K562 (cell line): ENCODE results near the gene SNRPD2. TPM values are rescaled to one million over a fixed set of nuclear protein-coding genes. Genes with fewer than 3 reads are reported as not detected.
A peak's percentile ranks its signal among the peaks of the same experiment; 100 is the strongest.

Experiments used
- CHCHD3 ChIP-seq: fragments of 250-450 bp; sonication (Bioruptor Pico); IDR thresholded peaks from 2 replicates; pipeline ENCODE4 v2.1.2; 2022; ENCODE audit warnings: mild to moderate bottlenecking
- CXXC5 ChIP-seq: fragments of 250-450 bp; sonication (Bioruptor Pico); IDR thresholded peaks from 2 replicates; pipeline ENCODE4 v1.8.0; 2022; ENCODE audit warnings: inconsistent platforms, mild to moderate bottlenecking, moderate library complexity
- FOSL1 ChIP-seq: fragments of 200-800 bp; sonication (Bioruptor generic); conservative IDR thresholded peaks from 2 replicates; pipeline ENCODE4 v1.6.1; 2016; ENCODE audit warnings: missing genetic modification characterization, missing compliant biosample characterization
- KAT7 ChIP-seq: sonication (generic); formaldehyde crosslinking; IDR thresholded peaks from 2 replicates; pipeline ENCODE4 v1.8.0; 2022; ENCODE audit warnings: missing genetic modification reagents, mild to moderate bottlenecking, borderline replicate concordance
- KLF1 ChIP-seq: fragments of 450-650 bp; IDR thresholded peaks from 2 replicates; pipeline ENCODE4 v1.6.1; 2016; ENCODE audit warnings: missing genetic modification characterization, missing compliant biosample characterization
- LCOR ChIP-seq: sonication (generic); formaldehyde crosslinking; IDR thresholded peaks from 2 replicates; pipeline ENCODE4 v1.8.0; 2022; ENCODE audit warnings: mild to moderate bottlenecking, missing genetic modification reagents
- MLX ChIP-seq, 2 experiments: fragments of 450-650 bp in 1 of 2; sonication (generic) in 1 of 2; formaldehyde crosslinking; conservative IDR thresholded peaks; 2 replicates each; pipeline versions ENCODE4 v1.4.0 to v1.8.1; 2020 to 2022; ENCODE audit warnings: mild to moderate bottlenecking in 1 of 2, missing genetic modification reagents in 1 of 2
- PHF21A ChIP-seq: fragments of 450-650 bp; IDR thresholded peaks from 2 replicates; pipeline ENCODE4 v1.6.1; 2017; ENCODE audit warnings: low read depth, borderline replicate concordance
- PHF8 ChIP-seq: fragments of 200-600 bp; sonication (generic); IDR thresholded peaks from 2 replicates; pipeline ENCODE4 v1.6.1; 2012; ENCODE audit warnings: mixed run types, mild to moderate bottlenecking, inconsistent platforms, low read length, moderate library complexity, borderline replicate concordance
- RAD21 ChIP-seq, 2 experiments: fragments of 250-450 bp in 1 of 2; fragments of 450-650 bp in 1 of 2; sonication (Bioruptor Pico) in 1 of 2; formaldehyde crosslinking in 1 of 2; IDR thresholded peaks in 1 of 2; conservative IDR thresholded peaks in 1 of 2; 2 replicates each; pipeline versions ENCODE4 v1.4.0 to v1.8.0; 2020 to 2022; ENCODE audit warnings: mild to moderate bottlenecking in 2 of 2, moderate library complexity in 1 of 2
- RBFOX2 ChIP-seq: fragments of 200-400 bp; formaldehyde crosslinking; IDR thresholded peaks from 2 replicates; pipeline ENCODE4 v1.6.1; 2017; ENCODE audit warnings: low read depth, mild to moderate bottlenecking, low read length, moderate library complexity
- RBM22 ChIP-seq: fragments of 200-400 bp; formaldehyde crosslinking; IDR thresholded peaks from 2 replicates; pipeline ENCODE4 v1.6.1; 2018; ENCODE audit warnings: low read length, low read depth; ENCODE audit not compliant: poor library complexity, severe bottlenecking
- TCF3 ChIP-seq: sonication (generic); formaldehyde crosslinking; IDR thresholded peaks from 2 replicates; pipeline ENCODE4 v1.4.0; 2020; ENCODE audit warnings: mild to moderate bottlenecking, missing genetic modification reagents
- ZNF197 ChIP-seq: fragments of 200-800 bp; sonication (Bioruptor generic); IDR thresholded peaks from 2 replicates; pipeline ENCODE4 v1.6.1; 2016; ENCODE audit warnings: low read depth, missing genetic modification characterization, missing compliant biosample characterization
- ZNF740 ChIP-seq, 3 experiments: fragments of 200-800 bp in 1 of 3; sonication (Bioruptor generic) in 1 of 3; sonication (generic) in 1 of 3; formaldehyde crosslinking in 1 of 3; IDR thresholded peaks; 2 replicates each; pipeline versions ENCODE4 v1.6.1 to v1.8.0; 2016 to 2022; ENCODE audit warnings: mild to moderate bottlenecking in 2 of 3, missing compliant biosample characterization in 2 of 3, missing genetic modification characterization in 2 of 3, missing genetic modification reagents in 1 of 3
- polyA plus RNA-seq, 8 experiments: library from polyadenylated mRNA; depleted of rRNA in 4 of 8; stranded (reverse) in 5 of 8; unstranded in 3 of 8; fragments of >200 nt; fragmentation: Nextera tagmentation in 2 of 8; fragmentation: Illumina TruSeq in 1 of 8; extraction: Ambion mirVana in 2 of 8; extraction: Trizol in 1 of 8; gene quantifications; 2 replicates each; pipeline versions ENCODE4 v1.2.1 to v1.2.3, GENCODE V29; 2011 to 2014; ENCODE audit warnings: inconsistent platforms in 1 of 8, missing spikeins in 1 of 8
- total RNA-seq, 7 experiments: library from RNA; depleted of rRNA in 6 of 7; stranded (reverse); fragments of >200 nt in 6 of 7; fragmentation: Illumina TruSeq in 2 of 7; extraction: Trizol in 2 of 7; gene quantifications; 2 replicates each; pipeline versions ENCODE4 v1.2.1 to v1.2.3, GENCODE V29; 2011 to 2021; ENCODE audit warnings: low replicate concordance in 1 of 7
- TF ChIP-seq, protein P1 (sequence below): sonication (generic); formaldehyde crosslinking; IDR thresholded peaks from 2 replicates; pipeline ENCODE4 v1.8.0; 2023; ENCODE audit warnings: mild to moderate bottlenecking, missing genetic modification reagents
- TF ChIP-seq, protein P2 (sequence below): fragments of 250-450 bp; sonication (Bioruptor Pico); IDR thresholded peaks from 2 replicates; pipeline ENCODE4 v1.5.1; 2021; ENCODE audit warnings: mild to moderate bottlenecking

SNRPD2 gene
- total and polyA plus RNA-seq, 9 of the 15 experiments (the other 6 are each of a cell fraction or from before 2014, with no cell fraction given) = 728 to 4,411 (median 1,029) TPM

DNA sequence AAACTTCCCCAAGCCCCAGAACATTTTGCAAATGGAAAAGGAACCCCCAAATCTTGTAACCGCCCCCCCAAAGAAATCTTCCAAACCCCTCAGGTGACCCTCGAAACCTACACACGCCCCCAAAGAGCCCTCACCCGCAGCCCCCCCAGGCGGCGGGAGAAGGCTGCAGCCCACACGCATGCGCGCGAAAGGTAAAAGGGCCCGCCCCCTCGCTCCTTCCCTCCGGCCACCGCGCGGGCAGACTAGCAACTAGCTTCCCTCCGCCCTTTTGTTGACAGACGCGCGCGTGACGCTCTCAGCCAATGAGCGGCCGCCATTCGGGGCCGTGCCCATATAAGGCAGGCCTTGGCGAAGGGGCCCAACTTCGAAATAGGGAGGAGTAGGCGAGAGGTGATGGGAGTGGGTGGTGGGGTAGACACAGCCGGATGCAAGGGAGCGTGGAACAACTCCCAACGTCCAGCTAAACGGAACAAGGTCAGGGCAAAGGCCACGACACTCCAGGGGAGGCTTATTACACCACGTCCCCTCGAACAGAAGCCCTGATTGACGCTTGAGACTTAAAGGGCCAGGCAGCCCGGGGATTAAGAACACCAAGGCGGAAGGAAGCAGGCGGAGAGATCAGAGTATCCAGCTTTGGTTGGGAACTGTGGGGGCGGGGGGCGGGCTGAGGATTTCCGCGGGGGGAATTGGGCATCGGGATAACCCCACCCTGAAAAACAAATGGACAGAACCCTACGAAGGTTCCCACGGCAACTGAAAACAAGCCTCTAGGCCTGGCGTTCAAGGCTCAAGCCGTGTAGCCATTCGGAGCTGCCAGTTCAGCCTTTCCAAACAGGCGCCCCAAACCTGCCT lies 25.6 kb upstream of the SNRPD2 start (continued):
- peak; percentile 63 for TF ChIP-seq ZNF740 (CRISPR knock-in tag; IDR thresholded peaks at IDR 0.05)
- TF ChIP-seq ZNF740 (tag; IDR thresholded peaks at IDR 0.05) = peak in 1 of 2 experiments; percentile 68; a peak in 1 of 4 replicates
- no peak; the same call in 1 of the 2 replicates for TF ChIP-seq KAT7 (CRISPR knock-in tag)
- no peak for TF ChIP-seq RBM22
- TF ChIP-seq TCF3 = peak; percentile 45; the same call in 1 of the 2 replicates
- TF ChIP-seq CXXC5 (CRISPR knock-in tag) = peak; percentile 77
- TF ChIP-seq KLF1 = peak; percentile 87
- TF ChIP-seq, protein P1, sequence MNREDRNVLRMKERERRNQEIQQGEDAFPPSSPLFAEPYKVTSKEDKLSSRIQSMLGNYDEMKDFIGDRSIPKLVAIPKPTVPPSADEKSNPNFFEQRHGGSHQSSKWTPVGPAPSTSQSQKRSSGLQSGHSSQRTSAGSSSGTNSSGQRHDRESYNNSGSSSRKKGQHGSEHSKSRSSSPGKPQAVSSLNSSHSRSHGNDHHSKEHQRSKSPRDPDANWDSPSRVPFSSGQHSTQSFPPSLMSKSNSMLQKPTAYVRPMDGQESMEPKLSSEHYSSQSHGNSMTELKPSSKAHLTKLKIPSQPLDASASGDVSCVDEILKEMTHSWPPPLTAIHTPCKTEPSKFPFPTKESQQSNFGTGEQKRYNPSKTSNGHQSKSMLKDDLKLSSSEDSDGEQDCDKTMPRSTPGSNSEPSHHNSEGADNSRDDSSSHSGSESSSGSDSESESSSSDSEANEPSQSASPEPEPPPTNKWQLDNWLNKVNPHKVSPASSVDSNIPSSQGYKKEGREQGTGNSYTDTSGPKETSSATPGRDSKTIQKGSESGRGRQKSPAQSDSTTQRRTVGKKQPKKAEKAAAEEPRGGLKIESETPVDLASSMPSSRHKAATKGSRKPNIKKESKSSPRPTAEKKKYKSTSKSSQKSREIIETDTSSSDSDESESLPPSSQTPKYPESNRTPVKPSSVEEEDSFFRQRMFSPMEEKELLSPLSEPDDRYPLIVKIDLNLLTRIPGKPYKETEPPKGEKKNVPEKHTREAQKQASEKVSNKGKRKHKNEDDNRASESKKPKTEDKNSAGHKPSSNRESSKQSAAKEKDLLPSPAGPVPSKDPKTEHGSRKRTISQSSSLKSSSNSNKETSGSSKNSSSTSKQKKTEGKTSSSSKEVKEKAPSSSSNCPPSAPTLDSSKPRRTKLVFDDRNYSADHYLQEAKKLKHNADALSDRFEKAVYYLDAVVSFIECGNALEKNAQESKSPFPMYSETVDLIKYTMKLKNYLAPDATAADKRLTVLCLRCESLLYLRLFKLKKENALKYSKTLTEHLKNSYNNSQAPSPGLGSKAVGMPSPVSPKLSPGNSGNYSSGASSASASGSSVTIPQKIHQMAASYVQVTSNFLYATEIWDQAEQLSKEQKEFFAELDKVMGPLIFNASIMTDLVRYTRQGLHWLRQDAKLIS = peak; percentile 73; the same call in 1 of the 2 replicates
- TF ChIP-seq, protein P2, sequence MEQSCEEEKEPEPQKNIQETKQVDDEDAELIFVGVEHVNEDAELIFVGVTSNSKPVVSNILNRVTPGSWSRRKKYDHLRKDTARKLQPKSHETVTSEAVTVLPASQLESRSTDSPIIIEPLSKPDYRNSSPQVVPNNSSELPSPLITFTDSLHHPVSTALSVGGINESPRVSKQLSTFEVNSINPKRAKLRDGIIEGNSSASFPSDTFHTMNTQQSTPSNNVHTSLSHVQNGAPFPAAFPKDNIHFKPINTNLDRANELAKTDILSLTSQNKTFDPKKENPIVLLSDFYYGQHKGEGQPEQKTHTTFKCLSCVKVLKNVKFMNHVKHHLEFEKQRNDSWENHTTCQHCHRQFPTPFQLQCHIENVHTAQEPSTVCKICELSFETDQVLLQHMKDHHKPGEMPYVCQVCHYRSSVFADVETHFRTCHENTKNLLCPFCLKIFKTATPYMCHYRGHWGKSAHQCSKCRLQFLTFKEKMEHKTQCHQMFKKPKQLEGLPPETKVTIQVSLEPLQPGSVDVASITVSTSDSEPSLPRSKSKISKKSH = no peak
- peak; percentile 43; the same call in 1 of the 2 replicates for TF ChIP-seq PHF8
- peak; percentile 80 for TF ChIP-seq RBFOX2
- TF ChIP-seq CHCHD3 (CRISPR knock-in tag) = no peak
- peak; percentile 76; the same call in 1 of the 2 replicates for TF ChIP-seq ZNF197 (CRISPR knock-in tag)
- TF ChIP-seq RAD21 (CRISPR knock-in tag; conservative IDR thresholded peaks at IDR 0.05 in 1 of 2, IDR thresholded peaks at IDR 0.05 in 1 of 2) = no peak
- TF ChIP-seq PHF21A = 0 out of 2 replicates have a peak, but pooled peaks have one; percentile 19
- TF ChIP-seq LCOR (CRISPR knock-in tag) = peak; percentile 79
- 0 out of 2 replicates have a peak, but pooled peaks have one; percentile 48 for TF ChIP-seq FOSL1 (tag)
- TF ChIP-seq MLX (CRISPR knock-in tag; conservative IDR thresholded peaks at IDR 0.05) = no peak
